Measurements from ENCODE around the gene PROZ.

The PROZ gene

DNA sequence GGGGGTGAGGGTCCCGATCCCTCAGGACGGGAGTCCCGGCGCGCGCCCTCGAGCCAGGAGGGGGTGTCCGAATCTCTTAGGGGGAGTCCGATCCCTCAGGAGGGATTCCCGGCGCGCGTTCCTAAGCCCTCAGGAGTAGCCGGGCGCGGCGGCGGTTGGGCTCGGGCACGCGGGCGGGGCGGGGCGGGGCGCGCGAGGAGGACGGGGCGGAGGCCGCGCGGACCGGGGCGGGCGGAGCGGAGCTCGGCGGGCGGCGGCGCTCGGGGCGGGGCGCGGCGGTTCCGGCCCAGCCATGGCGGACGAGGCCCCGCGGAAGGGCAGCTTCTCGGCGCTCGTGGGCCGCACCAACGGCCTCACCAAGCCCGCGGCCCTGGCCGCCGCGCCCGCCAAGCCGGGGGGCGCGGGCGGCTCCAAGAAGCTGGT is 50.9 kb downstream of the PROZ start, which contains the start of gene CUL4A:
Gene CUL4A (plus strand): TSS at position 278 of the 423 bp plus-strand sequence. CDS start 15 bp downstream, at position 293.
- peak; percentile 74 for DNase-seq

DNA sequence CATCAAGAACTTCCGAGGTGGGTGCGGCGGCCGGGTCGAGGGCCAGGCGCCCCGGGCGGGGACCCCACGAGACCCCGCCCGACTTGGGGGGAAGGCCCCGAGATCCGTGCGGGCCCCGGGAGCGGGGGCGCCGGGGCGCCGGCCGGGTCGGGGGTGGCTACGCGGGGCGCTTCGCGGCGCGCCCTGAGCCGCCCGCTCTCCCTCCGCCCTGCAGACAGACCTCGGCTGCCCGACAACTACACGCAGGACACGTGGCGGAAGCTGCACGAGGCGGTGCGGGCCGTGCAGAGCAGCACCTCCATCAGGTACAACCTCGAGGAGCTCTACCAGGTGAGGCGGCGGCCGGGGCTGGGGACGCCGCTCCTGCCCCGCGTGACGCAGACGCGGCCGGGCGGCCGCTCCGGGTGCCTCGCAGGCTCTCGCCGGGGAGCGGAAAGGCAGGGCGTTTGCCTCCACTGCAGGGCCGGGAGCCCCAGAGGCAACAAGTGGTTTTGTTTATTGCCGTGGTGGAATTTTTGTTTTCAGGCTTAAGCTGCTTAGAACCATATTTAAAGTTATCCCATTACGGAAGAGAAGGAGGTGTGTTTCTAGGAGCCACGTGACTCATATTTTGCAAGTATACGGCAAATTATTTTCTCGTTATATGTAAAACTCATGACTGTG is 51.4 kb downstream of the PROZ start:
- peak; percentile 68 for DNase-seq

DNA sequence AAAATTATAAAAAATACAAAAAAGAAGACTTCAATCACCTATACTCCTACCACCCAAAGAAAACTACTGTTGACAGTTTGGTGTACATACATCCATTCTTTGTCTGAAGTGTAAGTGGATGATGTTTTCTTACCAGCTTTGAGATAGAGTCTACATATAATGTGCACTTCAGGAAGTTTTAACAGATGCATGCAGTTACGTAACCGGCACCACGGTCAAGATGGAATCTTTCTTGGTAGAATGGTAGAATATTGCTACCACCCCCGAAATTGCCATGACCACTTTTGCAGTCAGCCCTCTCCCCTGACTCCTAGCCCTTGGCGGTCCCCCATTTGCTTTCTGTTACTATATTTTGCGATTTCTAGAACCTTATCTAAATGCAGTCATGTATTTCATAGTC is 52.4 kb downstream of the PROZ start:
- no peak for DNase-seq

DNA sequence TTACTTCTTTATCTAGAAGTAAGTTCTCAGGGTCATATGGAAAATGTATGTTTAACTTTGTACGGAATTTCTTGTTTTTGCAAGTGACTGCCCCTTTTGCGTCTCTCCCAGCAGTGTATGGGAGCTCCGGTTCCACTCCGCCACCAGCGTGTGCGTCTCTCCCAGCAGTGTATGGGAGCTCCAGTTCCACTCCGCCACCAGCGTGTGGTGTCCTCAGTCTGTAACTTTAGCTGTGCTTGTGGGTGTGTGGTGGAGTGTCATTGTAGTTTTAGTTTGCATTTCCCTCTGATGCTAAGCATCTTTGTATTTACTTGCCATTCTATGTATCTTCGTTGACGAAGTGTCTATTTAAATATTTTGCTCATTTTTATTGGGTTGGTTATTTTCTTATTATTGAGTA is 53.3 kb downstream of the PROZ start:
- DNase-seq: peak; percentile 33

DNA sequence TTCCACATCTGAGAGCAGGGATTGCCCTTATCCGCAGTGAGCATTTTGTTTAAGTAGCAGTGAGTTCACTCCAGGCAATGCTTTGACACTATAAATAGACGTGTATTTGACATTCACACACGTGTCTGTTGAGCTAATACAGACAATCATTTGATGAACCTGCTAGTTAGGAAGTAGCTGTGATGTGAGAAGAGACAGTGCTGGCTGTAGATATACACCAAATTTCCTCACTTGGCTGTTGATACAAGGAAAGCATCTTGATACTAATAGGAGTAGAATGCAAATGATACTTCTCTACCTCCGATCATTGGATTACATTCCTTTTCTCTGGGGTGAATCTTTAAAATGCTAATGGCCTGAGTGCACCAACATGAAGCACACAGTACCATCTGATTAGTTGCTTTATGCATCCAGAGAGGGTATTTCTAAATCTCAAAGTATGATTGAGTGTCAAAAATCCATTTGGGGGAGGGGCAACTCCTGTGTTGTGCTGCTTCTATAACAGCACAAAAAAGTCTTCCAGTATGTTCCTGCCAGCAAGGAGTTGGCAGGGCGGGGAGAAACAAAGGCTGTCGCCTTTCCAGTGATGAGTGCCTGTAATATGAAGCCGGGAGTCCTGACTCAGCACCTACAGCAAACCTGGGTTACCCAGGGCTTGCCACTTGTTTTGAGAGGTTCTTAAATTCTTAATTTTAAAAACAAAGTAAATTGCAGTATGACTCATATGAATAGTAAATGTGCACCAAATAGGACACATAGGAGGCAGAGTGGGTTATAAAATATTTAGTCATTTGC is 58.0 kb downstream of the PROZ start:
- DNase-seq: peak; percentile 16

DNA sequence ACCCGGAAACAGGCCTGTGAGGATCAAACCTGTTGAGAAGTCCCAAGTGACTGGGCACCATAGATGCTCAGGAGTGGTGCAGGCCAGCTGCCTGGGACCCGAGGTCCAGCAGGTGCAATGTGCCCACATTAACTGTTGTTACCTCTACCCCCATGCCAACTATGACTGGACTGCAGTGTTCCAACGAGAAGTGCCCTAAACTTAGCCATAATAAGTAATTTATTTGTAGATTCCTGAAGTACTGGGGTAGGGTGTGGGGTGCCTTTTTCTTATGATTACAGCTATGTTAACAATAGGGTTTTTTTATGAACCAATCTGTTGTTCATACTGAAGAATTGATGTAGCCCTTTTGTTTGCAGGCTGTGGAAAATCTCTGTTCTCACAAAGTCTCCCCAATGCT is 60.1 kb downstream of the PROZ start:
- DNase-seq: no peak

DNA sequence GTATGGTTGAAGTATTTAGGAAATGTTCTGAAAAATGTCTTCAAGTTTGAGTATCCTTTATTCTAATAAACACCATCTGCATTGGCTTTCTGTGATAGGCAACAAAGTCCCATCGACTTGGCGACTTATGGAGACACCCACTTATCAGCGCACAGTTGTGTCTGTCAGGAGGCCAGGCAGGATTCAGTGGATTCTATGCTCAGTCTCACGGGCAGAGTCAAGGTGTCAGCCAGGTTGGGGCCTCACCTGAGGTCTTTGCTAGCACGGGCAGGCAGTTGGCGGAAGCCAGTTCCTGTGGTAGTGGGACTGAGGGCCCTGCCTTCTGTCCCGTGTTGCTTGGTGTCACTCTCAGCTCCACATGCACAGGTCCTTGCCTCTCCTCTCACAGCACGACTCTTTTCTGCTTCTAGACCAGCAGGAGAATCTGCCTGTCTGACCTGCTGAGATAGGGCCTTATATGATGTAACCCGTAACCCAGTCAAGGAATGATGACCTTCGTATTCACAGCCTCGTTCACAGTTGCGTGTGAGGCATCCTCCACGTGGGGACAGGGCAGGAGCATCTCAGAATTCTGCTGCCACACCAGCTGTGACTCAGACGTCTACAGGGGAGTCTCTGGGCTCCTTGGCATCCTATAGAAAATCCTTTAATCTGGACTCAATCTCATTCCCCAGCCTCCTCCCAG is 61.0 kb downstream of the PROZ start:
- DNase-seq: no peak

DNA sequence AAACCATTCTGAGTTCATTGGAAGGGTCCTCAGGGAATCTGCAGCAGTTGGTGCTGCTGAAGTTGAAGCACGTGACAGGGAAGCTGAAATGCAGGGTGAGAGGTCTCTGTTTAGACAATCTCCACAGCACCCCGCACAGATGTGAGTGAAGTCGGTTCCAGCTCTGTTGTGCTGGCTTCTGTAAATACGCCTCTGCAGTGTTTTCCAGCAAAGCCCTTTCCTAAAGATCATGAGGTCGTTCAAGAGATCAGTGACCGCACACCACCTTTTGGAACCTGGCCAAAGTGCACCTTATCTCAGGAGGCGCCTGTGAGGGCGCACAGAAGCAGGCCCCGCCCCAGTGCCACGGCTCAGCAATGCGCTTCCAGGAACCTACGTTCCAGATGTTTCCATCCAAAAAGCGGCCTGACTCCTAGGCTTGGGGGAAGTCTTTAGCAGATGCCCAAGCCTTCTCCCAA is 61.7 kb downstream of the PROZ start:
- no peak for DNase-seq

DNA sequence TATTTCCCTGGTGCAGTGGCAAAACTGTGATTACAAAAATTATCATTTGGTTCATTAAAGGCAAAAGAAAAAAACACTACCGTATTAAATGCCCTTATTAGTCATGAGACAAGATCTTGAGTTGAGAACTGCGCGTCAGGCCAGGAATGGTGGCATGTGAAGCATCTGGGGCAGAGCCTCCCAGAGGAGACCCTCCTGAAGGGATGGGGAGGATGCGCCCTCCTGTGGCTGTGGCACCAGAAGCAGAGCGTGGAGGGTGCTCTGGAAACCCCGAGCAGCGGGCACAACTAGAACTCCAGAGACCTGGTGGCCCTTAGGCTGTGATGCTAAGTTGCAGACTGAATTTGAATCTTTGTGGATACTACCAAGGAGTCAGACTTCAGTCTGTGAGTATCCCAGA is 62.4 kb downstream of the PROZ start:
- no peak for DNase-seq
